ENCODE results near the gene ARID1A.
A peak's percentile ranks its signal among the peaks of the same experiment; 100 is the strongest.

ARID1A gene

DNA sequence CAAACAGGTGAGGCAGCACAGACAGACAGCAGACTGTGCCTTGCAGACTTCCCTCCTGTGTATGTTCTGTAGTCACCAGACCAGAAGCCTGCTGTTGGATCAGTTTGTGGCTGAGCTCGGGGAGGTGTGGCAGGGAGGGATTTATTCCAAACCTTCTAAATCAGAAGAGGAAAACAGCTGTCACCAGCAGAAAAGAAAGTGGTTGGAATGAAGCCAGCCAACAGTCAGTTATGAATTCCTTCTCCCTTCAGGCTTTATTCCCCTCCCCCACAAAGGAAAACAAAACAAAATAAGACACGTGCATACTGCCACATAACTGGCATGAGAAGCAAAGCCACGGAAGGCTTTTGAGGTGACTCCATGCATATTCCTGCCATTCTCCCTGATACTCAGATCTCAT, 72.9 kb downstream of the ARID1A start:
- DNase-seq, result no peak

DNA sequence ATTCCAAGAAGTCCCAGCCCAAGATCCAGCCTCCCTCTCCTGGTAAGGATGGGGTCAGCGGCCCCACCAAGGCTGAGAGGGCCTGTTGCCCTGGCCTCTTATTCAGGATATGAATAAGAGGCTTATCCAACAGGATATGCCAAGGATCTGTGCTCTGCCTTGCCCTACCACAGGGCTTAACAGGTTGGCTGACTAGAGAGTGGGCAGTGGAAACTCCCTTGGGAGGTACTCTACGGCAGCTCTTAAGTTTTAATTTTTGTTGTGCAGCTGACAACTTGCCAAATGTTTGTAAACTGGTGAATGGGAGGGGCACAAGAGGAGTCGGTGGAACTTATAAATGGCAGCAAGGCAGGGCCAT, 75.4 kb downstream of the ARID1A start:
- peak; percentile 82 for DNase-seq

DNA sequence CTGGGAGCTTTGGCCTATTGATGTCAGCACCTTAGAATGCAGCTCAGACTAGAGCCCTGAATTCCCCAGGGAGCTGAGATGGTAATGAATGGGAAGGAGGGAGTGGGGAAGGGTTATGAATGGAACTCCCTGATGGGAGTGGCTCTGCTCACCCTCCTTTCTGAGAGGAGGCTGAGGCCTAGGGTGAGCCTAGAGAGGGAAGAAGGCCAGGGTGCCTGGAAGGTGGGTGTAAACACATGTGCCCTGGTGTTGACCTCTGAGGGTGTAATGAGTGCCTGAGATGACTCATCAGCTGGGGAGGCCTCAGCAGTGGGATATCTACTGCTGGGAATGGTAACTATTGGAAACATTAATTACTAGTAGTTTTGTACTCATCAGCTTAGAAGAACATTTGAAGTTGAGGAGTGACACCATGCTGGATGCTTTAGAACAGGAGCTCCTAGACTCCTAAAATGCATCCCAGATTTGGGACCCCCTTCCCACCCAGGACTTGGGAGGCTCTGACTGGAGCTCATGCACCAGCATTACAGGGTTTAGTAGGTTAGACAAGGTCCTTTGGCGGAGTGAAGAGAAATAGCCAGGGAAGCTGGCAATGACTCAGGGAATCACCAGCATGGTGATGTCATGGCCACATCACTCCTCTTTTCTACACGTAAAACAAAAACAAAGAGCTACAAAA, 76.0 kb downstream of the ARID1A start:
- DNase-seq, result no peak

DNA sequence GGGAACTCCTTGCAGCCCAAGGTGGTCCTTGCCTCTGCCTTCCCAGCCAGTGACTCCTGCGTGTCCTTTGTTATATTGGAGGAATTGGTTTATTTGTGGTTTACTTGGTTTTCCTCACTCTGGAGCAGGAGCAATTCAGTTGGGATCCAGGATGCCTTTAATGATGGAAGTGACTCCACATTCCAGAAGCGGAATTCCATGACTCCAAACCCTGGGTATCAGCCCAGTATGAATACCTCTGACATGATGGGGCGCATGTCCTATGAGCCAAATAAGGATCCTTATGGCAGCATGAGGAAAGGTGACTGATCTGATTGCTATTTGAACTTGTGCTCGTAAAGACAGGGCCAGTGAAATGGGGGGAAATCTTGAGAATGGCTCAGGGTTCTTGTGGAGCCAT, 76.9 kb downstream of the ARID1A start:
- DNase-seq, result no peak

DNA sequence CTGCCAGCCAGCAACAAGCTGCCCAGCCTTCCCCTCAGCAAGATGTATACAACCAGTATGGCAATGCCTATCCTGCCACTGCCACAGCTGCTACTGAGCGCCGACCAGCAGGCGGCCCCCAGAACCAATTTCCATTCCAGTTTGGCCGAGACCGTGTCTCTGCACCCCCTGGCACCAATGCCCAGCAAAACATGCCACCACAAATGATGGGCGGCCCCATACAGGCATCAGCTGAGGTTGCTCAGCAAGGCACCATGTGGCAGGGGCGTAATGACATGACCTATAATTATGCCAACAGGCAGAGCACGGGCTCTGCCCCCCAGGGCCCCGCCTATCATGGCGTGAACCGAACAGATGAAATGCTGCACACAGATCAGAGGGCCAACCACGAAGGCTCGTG, 78.6 kb downstream of the ARID1A start:
- no peak for DNase-seq

DNA sequence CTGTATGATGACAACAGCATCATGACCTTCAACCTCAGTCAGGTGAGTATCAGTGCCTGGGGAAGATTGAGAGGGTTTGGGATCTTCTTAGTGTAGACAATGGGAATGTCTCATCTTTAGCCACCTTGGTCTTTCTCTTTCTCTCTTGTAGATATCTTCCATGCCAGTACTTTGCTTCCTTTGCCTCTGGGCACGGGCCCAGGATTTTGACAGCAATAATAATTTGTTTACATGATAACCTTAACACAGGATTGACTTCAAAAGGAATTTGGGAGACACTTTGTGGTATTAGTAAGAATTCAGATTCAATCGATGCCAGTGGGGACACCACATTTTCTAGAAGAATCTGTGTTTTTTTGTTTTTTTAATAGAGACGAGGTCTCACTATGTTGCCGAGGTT, 79.9 kb downstream of the ARID1A start:
- no peak for DNase-seq

DNA sequence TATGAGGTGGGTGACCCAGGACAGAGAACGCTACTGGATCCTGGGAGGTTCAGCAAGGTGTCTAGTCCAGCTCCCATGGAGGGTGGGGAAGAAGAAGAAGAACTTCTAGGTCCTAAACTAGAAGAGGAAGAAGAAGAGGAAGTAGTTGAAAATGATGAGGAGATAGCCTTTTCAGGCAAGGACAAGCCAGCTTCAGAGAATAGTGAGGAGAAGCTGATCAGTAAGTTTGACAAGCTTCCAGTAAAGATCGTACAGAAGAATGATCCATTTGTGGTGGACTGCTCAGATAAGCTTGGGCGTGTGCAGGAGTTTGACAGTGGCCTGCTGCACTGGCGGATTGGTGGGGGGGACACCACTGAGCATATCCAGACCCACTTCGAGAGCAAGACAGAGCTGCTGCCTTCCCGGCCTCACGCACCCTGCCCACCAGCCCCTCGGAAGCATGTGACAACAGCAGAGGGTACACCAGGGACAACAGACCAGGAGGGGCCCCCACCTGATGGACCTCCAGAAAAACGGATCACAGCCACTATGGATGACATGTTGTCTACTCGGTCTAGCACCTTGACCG, 83.4 kb downstream of the ARID1A start:
- no peak for DNase-seq

DNA sequence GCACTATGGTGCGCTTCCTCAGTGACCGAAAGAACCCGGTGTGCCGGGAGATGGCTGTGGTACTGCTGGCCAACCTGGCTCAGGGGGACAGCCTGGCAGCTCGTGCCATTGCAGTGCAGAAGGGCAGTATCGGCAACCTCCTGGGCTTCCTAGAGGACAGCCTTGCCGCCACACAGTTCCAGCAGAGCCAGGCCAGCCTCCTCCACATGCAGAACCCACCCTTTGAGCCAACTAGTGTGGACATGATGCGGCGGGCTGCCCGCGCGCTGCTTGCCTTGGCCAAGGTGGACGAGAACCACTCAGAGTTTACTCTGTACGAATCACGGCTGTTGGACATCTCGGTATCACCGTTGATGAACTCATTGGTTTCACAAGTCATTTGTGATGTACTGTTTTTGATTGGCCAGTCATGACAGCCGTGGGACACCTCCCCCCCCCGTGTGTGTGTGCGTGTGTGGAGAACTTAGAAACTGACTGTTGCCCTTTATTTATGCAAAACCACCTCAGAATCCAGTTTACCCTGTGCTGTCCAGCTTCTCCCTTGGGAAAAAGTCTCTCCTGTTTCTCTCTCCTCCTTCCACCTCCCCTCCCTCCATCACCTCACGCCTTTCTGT, 84.6 kb downstream of the ARID1A start:
- no peak for DNase-seq

DNA sequence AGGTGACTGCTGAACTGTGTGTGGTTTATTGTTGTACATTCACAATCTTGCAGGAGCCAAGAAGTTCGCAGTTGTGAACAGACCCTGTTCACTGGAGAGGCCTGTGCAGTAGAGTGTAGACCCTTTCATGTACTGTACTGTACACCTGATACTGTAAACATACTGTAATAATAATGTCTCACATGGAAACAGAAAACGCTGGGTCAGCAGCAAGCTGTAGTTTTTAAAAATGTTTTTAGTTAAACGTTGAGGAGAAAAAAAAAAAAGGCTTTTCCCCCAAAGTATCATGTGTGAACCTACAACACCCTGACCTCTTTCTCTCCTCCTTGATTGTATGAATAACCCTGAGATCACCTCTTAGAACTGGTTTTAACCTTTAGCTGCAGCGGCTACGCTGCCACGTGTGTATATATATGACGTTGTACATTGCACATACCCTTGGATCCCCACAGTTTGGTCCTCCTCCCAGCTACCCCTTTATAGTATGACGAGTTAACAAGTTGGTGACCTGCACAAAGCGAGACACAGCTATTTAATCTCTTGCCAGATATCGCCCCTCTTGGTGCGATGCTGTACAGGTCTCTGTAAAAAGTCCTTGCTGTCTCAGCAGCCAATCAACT, 85.5 kb downstream of the ARID1A start:
- DNase-seq, result no peak

DNA sequence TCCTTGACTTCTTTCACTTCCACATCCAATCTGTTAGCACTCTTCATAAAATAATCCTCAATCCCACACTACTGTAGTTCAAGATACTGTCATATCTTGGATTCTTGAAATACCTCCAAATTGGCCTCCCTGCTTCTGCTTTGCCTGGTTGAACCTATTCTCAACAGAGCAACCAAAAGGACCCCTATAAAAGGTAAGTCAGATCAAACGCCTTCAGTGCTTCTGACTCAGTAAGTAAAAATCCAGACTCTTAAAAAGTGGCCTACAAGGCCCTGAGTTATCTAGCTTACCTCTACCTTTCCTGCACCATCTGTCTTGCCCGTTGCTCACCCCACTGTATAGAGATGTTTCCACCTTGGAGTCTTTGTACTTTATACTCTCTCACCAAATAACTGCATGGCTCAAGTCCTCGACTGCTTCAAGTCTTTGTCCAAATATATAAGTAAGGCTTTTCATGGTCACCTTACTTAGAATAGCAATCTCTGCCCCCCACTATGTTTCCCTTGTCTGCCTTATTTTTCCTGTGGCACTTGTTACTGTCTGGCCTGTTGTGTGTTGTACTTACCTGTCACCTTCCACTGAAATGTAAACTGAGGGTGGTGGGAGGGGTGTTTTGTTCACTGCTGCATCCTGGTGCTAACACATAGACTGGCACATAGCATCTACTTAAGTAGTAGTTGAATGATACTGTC, 86.9 kb downstream of the ARID1A start:
- no peak for DNase-seq

DNA sequence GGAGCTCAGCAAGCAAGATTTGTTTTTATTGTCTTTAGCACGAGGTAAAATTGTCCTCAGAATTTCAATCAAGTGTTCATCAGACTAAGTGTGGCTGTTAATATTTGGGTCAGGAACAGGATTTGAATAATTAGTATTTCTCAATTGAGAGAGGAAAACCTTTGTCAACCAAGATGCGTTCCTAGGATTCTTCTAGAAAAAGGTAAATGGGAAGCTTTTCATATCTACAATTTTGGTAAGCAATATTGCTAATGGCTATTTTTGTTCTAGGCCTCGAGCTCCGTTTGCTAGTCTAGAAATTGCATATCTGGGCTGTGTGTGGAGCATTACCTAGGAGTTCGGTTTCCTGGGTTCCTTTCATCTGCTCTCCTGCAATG, 87.8 kb downstream of the ARID1A start:
- no peak for DNase-seq

DNA sequence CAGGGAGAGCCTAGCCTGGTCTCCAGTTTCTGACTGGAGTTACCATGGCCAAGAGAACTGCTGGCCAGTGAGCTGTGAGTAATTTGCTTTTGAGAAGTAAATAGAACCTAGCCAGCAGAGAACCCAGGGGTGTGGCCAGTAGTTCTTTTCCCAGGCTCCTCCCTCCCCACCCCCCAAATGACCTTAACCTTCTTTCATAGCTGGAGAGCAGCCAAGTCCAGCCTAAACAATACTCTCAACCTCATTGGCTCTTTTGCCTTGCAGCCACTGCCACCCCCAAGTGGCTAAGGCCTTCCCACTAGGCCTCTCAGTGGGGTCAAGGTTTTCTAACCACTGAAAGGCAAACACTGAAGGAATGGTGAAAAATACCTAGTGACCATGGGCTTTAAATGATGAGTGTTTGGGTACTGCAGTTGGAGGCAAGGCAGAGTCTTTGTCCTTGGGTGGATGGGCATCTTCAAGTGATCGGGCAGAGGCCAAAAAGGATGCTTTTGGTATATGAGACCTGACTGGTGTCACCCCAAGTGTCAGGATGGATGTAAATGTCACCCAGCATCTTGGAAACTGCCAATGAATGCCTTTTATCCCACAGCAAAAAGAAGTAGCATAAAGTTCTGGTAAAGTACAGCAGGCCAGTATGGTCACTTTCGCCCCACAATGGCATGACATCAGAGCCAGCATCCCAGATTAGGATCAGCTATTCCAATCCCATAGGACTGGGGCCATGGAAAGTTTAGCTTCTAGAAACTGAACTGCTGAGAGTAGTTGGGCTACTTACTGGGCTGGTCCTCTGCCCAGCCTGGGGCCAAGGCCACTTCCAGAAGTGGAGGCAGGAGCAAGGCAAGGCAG, 88.4 kb downstream of the ARID1A start:
- DNase-seq, result no peak

DNA sequence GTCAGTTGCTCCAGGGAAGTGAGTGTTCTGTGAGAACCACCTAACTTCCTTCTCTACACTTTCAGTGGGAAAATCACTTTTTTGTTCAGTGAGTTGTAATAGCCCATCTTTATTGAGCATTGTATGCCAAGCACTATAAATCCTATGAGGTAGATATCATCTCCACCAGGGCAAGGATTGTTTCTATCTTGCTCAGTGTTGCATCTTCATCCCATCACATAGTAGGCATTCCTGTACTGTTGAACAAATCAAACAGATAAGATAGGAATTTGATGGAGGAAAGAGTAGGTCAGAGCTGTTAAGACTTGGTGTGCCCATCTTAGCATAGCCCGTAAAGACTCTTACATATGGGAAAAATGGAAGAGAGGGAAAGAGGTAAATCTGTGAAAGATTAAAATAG, 89.1 kb downstream of the ARID1A start:
- no peak for DNase-seq

DNA sequence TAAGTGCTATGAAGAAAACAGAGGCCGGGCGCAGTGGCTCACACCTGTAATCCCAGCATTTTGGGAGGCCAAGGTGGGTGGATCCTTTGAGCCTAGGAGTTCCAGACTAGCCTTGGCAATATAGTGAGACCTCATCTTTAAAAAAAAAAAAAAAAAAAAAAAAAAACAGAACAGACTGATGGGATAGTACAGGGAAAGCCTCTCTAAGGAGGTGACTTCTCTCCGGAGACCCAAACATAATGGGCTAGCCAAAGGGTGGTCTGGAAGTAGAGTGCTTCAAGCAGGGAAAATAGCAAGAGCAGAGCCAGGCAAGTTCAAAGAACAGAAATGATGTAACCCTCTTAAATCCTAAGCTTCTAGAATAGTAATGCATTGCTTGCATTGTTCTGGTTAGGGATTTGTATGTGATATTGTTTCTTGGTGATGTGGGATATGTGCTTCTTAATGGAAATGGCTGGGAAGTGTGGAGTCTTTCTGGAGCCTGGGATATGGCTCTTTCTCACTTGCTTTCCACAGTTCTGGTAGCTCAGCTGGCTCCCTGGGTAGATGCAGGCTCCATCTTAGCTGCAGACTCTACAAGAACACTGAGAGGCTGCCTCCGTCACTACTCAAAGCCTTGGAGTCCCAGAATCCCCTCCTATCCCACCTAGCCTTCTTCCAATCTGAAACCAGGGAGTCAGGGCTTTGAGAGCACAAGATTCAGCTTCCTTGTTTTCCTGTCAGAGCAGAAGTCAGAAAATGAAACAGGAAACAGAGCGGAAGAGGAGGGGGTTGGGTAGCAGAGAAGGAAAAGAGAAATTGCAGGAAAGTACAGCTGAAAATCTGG, 90.0 kb downstream of the ARID1A start:
- DNase-seq, result no peak

DNA sequence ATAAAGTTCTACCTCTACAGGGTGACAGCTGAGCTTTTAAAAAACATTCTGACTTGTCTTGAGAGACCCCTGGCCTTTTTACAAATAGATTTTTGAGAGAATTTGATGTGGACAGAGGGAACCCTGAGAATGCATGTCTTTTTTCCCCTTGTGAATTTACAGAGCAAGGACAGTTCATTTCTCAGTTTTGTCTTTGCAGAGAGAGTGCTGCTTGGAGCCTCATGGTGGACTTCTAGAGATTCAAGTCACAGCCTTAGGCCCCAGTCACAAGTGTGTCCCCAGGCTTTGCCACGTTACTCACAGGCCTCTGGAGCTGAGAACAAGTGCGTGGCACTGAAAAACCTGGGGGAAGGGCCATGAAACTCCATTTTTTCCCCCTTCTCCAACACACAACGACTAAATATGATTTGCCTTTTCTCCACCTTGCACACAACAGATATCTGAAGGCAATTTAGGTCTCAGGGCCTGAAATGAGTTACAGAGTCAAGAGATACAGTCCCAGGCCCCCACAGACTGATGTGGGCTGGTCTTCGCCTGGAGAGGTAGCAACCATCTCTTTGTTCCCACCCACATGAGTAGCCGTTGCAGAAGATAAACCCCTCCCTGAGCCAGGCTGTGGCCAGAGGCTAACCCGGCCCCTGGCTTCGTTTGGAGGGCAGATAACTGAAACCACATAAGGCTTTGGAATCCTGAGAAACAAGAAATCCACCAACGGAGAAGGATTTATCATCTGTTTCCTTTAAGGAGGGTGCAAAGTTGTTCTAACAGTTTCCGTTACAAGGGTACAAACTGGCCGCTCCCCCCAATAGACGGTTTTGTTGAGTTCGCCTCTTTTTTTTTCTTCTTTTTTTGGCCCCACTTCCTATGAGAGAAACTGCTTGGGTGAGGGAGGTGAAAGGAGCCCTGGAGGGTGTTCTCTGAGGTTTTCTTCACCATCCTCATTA, 90.9 kb downstream of the ARID1A start:
- DNase-seq, result peak; percentile 40

DNA sequence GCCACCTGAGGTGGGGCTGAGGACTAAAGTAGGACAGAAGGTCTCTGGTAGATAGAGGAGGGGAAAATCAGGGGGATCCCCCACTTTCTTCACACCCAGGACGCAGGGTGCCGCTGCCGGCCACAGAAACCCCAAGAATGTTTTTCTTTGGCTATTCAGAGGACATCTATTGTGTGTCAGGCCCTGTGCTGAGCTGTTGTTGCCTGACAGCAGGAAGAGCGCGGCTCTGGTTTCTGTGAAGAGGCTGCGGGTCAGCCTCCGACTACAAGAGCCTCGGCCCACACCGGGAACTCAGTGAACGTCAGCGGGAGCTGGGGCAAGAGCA, 91.5 kb downstream of the ARID1A start:
- DNase-seq, result no peak

DNA sequence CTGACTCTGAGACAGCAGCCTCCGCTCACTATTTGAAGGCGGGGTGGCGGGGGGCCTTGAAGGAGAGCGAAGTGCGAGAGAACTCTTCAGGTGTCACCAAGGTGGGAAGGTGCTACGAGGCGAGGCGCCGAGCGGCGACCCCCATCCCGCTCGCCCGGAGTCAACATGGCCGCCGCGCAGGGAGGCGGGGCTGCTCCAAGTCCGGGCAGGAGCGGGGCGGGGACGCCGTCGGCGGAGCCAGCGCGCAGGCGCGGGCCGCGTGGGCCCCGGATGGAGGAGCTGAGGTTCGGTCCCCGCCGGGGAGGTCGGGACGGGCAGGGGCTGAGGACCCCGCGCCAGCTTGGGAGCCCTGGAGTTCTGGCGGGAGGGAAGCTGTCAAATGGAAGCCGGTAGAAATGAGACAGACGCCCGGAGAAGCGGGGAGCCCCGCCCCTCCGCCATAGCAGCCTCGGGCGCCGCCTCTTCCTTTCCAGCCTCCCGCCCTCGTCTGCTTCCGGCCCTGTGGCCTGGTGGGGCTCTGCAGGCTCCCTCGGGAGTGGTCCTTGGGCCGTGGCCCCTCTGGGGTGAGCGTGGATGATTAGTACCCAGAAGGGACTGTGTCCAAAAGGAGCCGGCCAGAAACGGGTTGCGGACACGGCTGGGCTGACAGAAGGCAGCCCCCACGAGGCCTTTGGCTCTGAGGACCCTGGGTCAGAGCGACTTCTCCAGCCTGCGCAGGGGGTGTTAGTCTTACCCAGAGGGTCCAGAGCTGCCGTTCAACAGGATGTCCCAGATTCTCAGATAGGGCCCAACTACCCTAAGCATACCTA, 92.1 kb downstream of the ARID1A start, which contains the start of gene PIGV:
PIGV (plus strand) TSS at position 245 of the 809 bp plus-strand sequence. CDS start 2,866 bp downstream, outside the sequence.
- peak; percentile 94 for DNase-seq

DNA sequence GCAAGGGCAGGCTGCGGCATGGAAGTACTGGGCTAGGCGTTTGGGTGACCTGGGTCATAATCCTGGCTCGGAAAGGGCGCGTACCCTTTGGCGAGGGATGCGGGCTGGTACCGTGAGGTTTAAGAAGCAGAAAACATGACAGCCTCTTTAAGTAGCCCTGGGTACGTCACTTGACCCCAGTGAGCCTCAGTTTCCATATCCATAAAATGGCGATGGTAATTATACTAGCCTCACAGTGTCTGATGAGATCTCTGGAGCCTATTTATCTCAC, 92.6 kb downstream of the ARID1A start:
- DNase-seq, result no peak

DNA sequence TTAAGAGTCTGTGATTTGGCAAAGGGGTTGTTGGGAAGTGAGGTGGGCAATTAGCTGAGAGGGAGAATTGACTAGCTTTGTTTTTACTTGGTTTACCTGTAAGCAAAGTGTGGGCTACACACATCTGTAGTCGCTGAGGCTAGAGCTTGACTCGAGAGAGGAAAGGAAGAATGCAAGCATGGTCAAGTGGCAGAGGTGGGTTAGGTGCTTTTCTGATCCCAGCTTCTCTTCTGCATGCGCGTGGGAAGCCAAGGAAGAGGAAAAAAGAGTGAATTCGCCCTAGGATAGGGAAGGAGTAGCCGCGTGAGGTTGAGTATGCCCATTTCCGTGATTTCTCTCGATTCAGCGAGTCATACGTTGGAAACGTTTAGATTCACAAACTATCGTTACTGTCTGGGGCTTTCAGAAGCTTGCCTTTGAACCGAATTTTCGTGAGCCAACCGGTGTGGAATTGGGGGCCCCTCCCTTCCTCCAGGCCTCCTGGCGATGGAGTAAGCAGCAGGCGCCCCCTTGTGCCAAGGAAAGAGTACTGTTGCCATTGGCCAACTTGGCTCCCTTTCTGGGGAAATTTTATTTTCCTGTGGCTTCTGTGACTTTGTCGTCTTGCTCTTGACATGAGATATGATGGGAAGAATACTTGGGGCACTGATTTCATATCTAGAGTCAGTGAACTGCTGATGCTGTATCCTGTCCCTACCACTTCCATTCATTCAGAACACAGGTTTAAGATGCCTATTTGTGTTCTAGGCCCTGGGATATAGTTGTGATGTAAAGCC, 93.2 kb downstream of the ARID1A start:
- peak; percentile 77 for DNase-seq

DNA sequence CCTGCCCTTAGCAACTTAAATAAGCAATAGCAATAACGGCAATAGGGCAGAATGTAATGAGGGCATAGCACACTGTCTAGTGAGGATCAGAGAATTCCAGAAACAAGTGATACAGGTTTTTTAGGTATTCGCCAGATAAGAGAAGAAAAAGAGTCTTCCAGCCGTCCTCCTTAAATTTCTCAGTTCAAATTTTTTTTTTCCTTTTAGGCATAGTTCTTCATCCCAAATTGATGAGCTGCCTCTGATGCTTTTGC, 93.7 kb downstream of the ARID1A start:
- no peak for DNase-seq
